Mesothelial cell of epicardium (in vitro differentiated cells): ENCODE measurements around the gene CDHR1. TPM values are rescaled to one million over a fixed set of nuclear protein-coding genes. Genes with fewer than 3 reads are reported as not detected.

Source experiments
- DNase-seq, 2 experiments: peaks; one replicate each; pipeline ENCODE4 v3.0.0; 2021; ENCODE audit warnings: low spot score in 2 of 2; ENCODE audit not compliant: unreplicated experiment in 2 of 2
- H3K27ac Mint-ChIP-seq: 2 replicates; pipeline ENCODE4 v1.8.0; 2021; ENCODE audit warnings: mixed read lengths
- H3K27me3 Mint-ChIP-seq: 2 replicates; pipeline ENCODE4 v1.8.0; 2021; ENCODE audit warnings: low read depth, mixed read lengths
- H3K36me3 Mint-ChIP-seq: 2 replicates; pipeline ENCODE4 v1.8.0; 2021; ENCODE audit warnings: mixed read lengths
- H3K4me1 Mint-ChIP-seq: 2 replicates; pipeline ENCODE4 v1.8.0; 2021; ENCODE audit warnings: mixed read lengths
- H3K4me3 Mint-ChIP-seq: 2 replicates; pipeline ENCODE4 v1.8.0; 2021; ENCODE audit warnings: mild to moderate bottlenecking, moderate library complexity, mixed read lengths
- H3K9me3 Mint-ChIP-seq: 2 replicates; pipeline ENCODE4 v1.8.0; 2021; ENCODE audit warnings: mixed read lengths
- total RNA-seq: library from RNA; stranded (reverse); gene quantifications from 3 replicates; pipeline ENCODE4 v1.2.1, GENCODE V29; 2021
- TF ChIP-seq, protein P1 (sequence below): fragments of 200-600 bp; sonication (generic); IDR thresholded peaks from one replicate; pipeline ENCODE4 v1.5.0; 2021; ENCODE audit warnings: antibody characterized with exemption; ENCODE audit not compliant: unreplicated experiment

The CDHR1 gene
- total RNA-seq, 1 donor from 2014 or later, result 0.25 TPM

- TF ChIP-seq, protein P1, sequence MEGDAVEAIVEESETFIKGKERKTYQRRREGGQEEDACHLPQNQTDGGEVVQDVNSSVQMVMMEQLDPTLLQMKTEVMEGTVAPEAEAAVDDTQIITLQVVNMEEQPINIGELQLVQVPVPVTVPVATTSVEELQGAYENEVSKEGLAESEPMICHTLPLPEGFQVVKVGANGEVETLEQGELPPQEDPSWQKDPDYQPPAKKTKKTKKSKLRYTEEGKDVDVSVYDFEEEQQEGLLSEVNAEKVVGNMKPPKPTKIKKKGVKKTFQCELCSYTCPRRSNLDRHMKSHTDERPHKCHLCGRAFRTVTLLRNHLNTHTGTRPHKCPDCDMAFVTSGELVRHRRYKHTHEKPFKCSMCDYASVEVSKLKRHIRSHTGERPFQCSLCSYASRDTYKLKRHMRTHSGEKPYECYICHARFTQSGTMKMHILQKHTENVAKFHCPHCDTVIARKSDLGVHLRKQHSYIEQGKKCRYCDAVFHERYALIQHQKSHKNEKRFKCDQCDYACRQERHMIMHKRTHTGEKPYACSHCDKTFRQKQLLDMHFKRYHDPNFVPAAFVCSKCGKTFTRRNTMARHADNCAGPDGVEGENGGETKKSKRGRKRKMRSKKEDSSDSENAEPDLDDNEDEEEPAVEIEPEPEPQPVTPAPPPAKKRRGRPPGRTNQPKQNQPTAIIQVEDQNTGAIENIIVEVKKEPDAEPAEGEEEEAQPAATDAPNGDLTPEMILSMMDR, result no peak
- Mint-ChIP-seq H3K9me3 (no peaks in the 10 kb centered on the region), H3K4me1 (no peaks in the 10 kb centered on the region), H3K36me3 (no peaks in the 10 kb centered on the region), H3K4me3 (no peak overlapping the region), H3K27ac (no peak overlapping the region), H3K27me3 (peaks cover 55% of the 10 kb centered on the region)
- DNase-seq, result no peak
These were observed 69.4 kb downstream of the CDHR1 start for GRCh38 chr10:84263716-84264115.

- TF ChIP-seq, protein P1, result peak; percentile 81
- H3K4me1 Mint-ChIP-seq, result no peaks in the 10 kb centered on the region
- H3K9me3 Mint-ChIP-seq, result no peaks in the 10 kb centered on the region
- peaks cover 63% of the 10 kb centered on the region for H3K27me3 Mint-ChIP-seq
- peak; percentile 43 to 76 for DNase-seq
- no peaks in the 10 kb centered on the region for H3K36me3 Mint-ChIP-seq
- no peak overlapping the region for H3K27ac Mint-ChIP-seq
- no peak overlapping the region for H3K4me3 Mint-ChIP-seq
These were observed 70.3 kb downstream of the CDHR1 start for GRCh38 chr10:84264611-84265141.

- Mint-ChIP-seq H3K27ac (no peak overlapping the region), H3K36me3 (no peaks in the 10 kb centered on the region), H3K9me3 (no peaks in the 10 kb centered on the region), H3K27me3 (peaks cover 68% of the 10 kb centered on the region), H3K4me1 (no peaks in the 10 kb centered on the region), H3K4me3 (no peak overlapping the region)
- DNase-seq, result no peak
- TF ChIP-seq, protein P1, result no peak
These were observed 71.1 kb downstream of the CDHR1 start for GRCh38 chr10:84265418-84265817.

- Mint-ChIP-seq H3K4me3 (no peak overlapping the region), H3K36me3 (no peaks in the 10 kb centered on the region), H3K27ac (no peak overlapping the region), H3K27me3 (peaks cover 59% of the 10 kb centered on the region), H3K9me3 (no peaks in the 10 kb centered on the region), H3K4me1 (no peaks in the 10 kb centered on the region)
- TF ChIP-seq, protein P1, result peak; percentile 36
- no peak for DNase-seq
These were observed 73.3 kb downstream of the CDHR1 start for GRCh38 chr10:84267503-84268126.

GRCh38 chr10:84269162-84269561, 74.8 kb downstream of the CDHR1 start:
- H3K36me3 Mint-ChIP-seq, result no peaks in the 10 kb centered on the region
- TF ChIP-seq, protein P1, result no peak
- peaks cover 44% of the 10 kb centered on the region for H3K27me3 Mint-ChIP-seq
- H3K4me3 Mint-ChIP-seq, result no peak overlapping the region
- DNase-seq, result no peak
- no peak overlapping the region for H3K27ac Mint-ChIP-seq
- no peaks in the 10 kb centered on the region for H3K4me1 Mint-ChIP-seq
- no peaks in the 10 kb centered on the region for H3K9me3 Mint-ChIP-seq

Other genes with a start within 250 kb of the CDHR1 start
- 59.0 to 61.9 TPM (median 60.7 TPM) in 3 replicates for gene GHITM, start 55.0 kb upstream of the CDHR1 start, total RNA-seq
- gene GPR15LG, start 20.7 kb upstream of the CDHR1 start, total RNA-seq, result not detected in 3 replicates
- not detected in 3 replicates for gene LRIT2, start 31.0 kb downstream of the CDHR1 start, total RNA-seq
- not detected in 3 replicates for gene LRIT1, start 47.0 kb downstream of the CDHR1 start, total RNA-seq
- gene RGR, start 50.5 kb downstream of the CDHR1 start, total RNA-seq, result not detected in 3 replicates
- 37.1 to 44.2 TPM (median 38.7 TPM) in 3 replicates for gene CCSER2, start 134.1 kb downstream of the CDHR1 start, total RNA-seq